A673 (cell line): ENCODE data around the gene KCNH3.

ENCODE experiments used
- EZH2 ChIP-seq: fragments of 200-600 bp; sonication (generic); IDR thresholded peaks from 2 replicates; pipeline ENCODE4 v1.6.1; 2017; ENCODE audit warnings: borderline replicate concordance, low read depth, mild to moderate bottlenecking, mixed read lengths, antibody characterized with exemption, low read length; ENCODE audit not compliant: poor library complexity, severe bottlenecking
- TF ChIP-seq, protein P1 (sequence below): fragments of 300-800, 200-600 bp; sonication (generic); conservative IDR thresholded peaks from 2 replicates; pipeline ENCODE4 v1.5.1; 2017; ENCODE audit warnings: low read depth, mild to moderate bottlenecking, antibody characterized with exemption, low read length, moderate library complexity, mixed read lengths

DNA sequence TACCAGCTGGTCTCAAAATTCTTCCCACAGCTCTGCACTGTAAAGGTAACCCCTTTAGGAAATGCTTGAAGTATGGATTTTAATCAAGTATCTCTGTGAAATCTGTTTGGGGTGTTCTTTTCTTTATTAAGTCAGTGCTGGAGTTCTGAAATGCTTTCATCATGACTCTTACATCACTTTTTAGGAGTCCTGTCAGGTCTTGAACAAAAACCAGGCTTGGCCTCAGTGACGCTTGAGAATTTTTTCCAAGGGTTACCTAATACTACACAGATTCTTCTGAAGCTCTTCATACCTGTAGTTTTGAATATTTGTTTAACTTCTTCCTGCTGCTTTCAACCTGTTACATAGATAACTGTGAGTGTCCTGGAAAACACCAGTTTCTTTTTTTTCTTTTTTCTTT is 47.0 kb upstream of the KCNH3 start:
- TF ChIP-seq, protein P1, sequence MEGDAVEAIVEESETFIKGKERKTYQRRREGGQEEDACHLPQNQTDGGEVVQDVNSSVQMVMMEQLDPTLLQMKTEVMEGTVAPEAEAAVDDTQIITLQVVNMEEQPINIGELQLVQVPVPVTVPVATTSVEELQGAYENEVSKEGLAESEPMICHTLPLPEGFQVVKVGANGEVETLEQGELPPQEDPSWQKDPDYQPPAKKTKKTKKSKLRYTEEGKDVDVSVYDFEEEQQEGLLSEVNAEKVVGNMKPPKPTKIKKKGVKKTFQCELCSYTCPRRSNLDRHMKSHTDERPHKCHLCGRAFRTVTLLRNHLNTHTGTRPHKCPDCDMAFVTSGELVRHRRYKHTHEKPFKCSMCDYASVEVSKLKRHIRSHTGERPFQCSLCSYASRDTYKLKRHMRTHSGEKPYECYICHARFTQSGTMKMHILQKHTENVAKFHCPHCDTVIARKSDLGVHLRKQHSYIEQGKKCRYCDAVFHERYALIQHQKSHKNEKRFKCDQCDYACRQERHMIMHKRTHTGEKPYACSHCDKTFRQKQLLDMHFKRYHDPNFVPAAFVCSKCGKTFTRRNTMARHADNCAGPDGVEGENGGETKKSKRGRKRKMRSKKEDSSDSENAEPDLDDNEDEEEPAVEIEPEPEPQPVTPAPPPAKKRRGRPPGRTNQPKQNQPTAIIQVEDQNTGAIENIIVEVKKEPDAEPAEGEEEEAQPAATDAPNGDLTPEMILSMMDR, result no peak
- TF ChIP-seq EZH2, result no peak
